HCT116 (cell line): Measurements from ENCODE around the gene GPC1. TPM values are rescaled to one million over a fixed set of nuclear protein-coding genes. Genes with fewer than 3 reads are reported as not detected.

Source experiments
- ATAC-seq: fragments of 200-7000 bp; cut with Tn5 transposase; 2 replicates; pipeline ENCODE4 v1.9.1; 2020; ENCODE audit warnings: mild to moderate bottlenecking, moderate library complexity
- BruUV-seq: library from RNA; stranded (reverse); fragments of 400-500 nt; replicated peaks from 2 replicates; lab custom pipeline; 2021; lab: Mats Ljungman, UMichigan
- CTCF ChIA-PET: fragments of 300-600 bp; sonication (Branson Sonifier 250); formaldehyde crosslinking; loops from one replicate; lab custom pipeline; 2021; ENCODE audit warnings: antibody characterized with exemption; lab: Charles Lee
- POLR2A ChIA-PET: fragments of 300-600, 350-600 bp; sonication (Branson Sonifier 250); formaldehyde crosslinking; loops from one replicate; lab custom pipeline; 2021; ENCODE audit warnings: antibody characterized with exemption; lab: Charles Lee
- RAD21 ChIA-PET, 2 experiments: fragments of 300-600 bp; sonication (Branson Sonifier 250); formaldehyde crosslinking; loops; one replicate each; lab custom pipeline; 2023; ENCODE audit warnings: low total read pairs in 2 of 2; ENCODE audit not compliant: uncharacterized antibody in 2 of 2, unreplicated experiment in 2 of 2, low non-redundant PET in 1 of 2; lab: Charles Lee
- DNase-seq: peaks from one replicate; pipeline ENCODE4 v3.0.0-alpha.2; 2010; ENCODE audit warnings: low read depth, low spot score
- H2AFZ ChIP-seq: fragments of 200-600 bp; shearing (Covaris generic), sonication (generic); 2 replicates; pipeline ENCODE4 v1.6.1; 2017; ENCODE audit warnings: low read depth, mixed run types, mixed read lengths, antibody characterized with exemption, low read length; ENCODE audit not compliant: poor library complexity, severe bottlenecking
- H3K27ac ChIP-seq: 2 replicates; pipeline ENCODE4 v1.5.1; 2012; ENCODE audit warnings: low read depth, low read length
- H3K27me3 ChIP-seq: fragments of 200-600 bp; sonication (generic); 2 replicates; pipeline ENCODE4 v1.6.1; 2016; ENCODE audit warnings: mixed run types, low read length, mixed read lengths; ENCODE audit not compliant: insufficient read depth
- H3K36me3 ChIP-seq, 2 experiments: fragments of 200-500 bp in 1 of 2; fragments of 200-600 bp in 1 of 2; sonication (Bioruptor generic) in 1 of 2; sonication (generic) in 1 of 2; 2 replicates each; pipeline versions ENCODE4 v1.5.1 to v1.6.1; 2014 to 2016; ENCODE audit warnings: low read length in 2 of 2, inconsistent platforms in 1 of 2, mixed read lengths in 1 of 2, mixed run types in 1 of 2; ENCODE audit not compliant: insufficient read depth in 2 of 2, control insufficient read depth in 1 of 2
- H3K4me1 ChIP-seq, 2 experiments: fragments of 200-600 bp in 1 of 2; sonication (generic) in 1 of 2; 2 replicates each; pipeline versions ENCODE4 v1.5.1 to v1.6.1; 2012 to 2017; ENCODE audit warnings: low read length in 2 of 2, inconsistent platforms in 1 of 2, mild to moderate bottlenecking in 1 of 2, mixed read lengths in 1 of 2, mixed run types in 1 of 2, moderate library complexity in 1 of 2; ENCODE audit not compliant: insufficient read depth in 2 of 2, control insufficient read depth in 1 of 2
- H3K4me2 ChIP-seq: fragments of 200-600 bp; sonication (generic); 2 replicates; pipeline ENCODE4 v1.6.1; 2017; ENCODE audit warnings: mixed run types, low read length, mixed read lengths
- H3K4me3 ChIP-seq, 2 experiments: fragments of 200-600 bp in 1 of 2; sonication (generic) in 1 of 2; replicated peaks in 1 of 2; 2 replicates each; pipeline ENCODE4 v1.5.1; 2011 to 2016; ENCODE audit warnings: low read length in 2 of 2, control low read depth in 1 of 2, low read depth in 1 of 2, mild to moderate bottlenecking in 1 of 2, mixed read lengths in 1 of 2, mixed run types in 1 of 2
- H3K79me2 ChIP-seq: fragments of 200-600 bp; sonication (generic); 2 replicates; pipeline ENCODE4 v1.6.1; 2017; ENCODE audit warnings: mild to moderate bottlenecking, mixed run types, low read length, moderate library complexity, mixed read lengths; ENCODE audit not compliant: insufficient read depth
- H3K9ac ChIP-seq: fragments of 200-600 bp; sonication (generic); 2 replicates; pipeline ENCODE4 v1.6.1; 2016; ENCODE audit warnings: low read length, mixed read lengths
- H3K9me2 ChIP-seq: fragments of 200-600 bp; sonication (generic), shearing (Covaris generic); 2 replicates; pipeline ENCODE4 v1.6.1; 2017; ENCODE audit warnings: mixed run types, mild to moderate bottlenecking, moderate library complexity; ENCODE audit not compliant: insufficient read depth
- H3K9me3 ChIP-seq, 2 experiments: fragments of 200-500 bp in 1 of 2; fragments of 200-600 bp in 1 of 2; sonication (Bioruptor generic) in 1 of 2; sonication (generic) in 1 of 2; 2 replicates each; pipeline ENCODE4 v1.6.1; 2014 to 2017; ENCODE audit warnings: low read length in 2 of 2, mixed read lengths in 2 of 2, inconsistent platforms in 1 of 2, low read depth in 1 of 2, mild to moderate bottlenecking in 1 of 2, mixed run types in 1 of 2, moderate library complexity in 1 of 2; ENCODE audit not compliant: control insufficient read depth in 1 of 2, insufficient read depth in 1 of 2
- H4K20me1 ChIP-seq: fragments of 200-600 bp; sonication (generic), shearing (Covaris generic); 2 replicates; pipeline ENCODE4 v1.6.1; 2017; ENCODE audit warnings: mixed run types, mild to moderate bottlenecking, moderate library complexity; ENCODE audit not compliant: insufficient read depth
- CEBPB ChIP-seq: IDR thresholded peaks from 2 replicates; pipeline ENCODE4 v1.6.1; 2012; ENCODE audit warnings: low read depth
- REST ChIP-seq: IDR thresholded peaks from 2 replicates; pipeline ENCODE4 v1.6.1; 2012; ENCODE audit warnings: low read depth
- SIN3A ChIP-seq: IDR thresholded peaks from 2 replicates; pipeline ENCODE4 v1.6.1; 2012; ENCODE audit warnings: low read depth
- SRF ChIP-seq: IDR thresholded peaks from 2 replicates; pipeline ENCODE4 v1.6.1; 2012; ENCODE audit warnings: low read depth
- TCF7L2 ChIP-seq: IDR thresholded peaks from 2 replicates; pipeline ENCODE4 v1.7.0; 2011; ENCODE audit warnings: borderline replicate concordance, inconsistent platforms; ENCODE audit not compliant: insufficient read depth, insufficient read length; ENCODE audit errors: extremely low read depth
- intact Hi-C: fragments of 100-400 bp; cut with micrococcal nuclease; formaldehyde crosslinking; loops from 2 replicates; pipeline ENCODE4 v1.10.0; 2022
- total RNA-seq: library from RNA; stranded (reverse); gene quantifications from one replicate; pipeline ENCODE4 v1.2.1, GENCODE V29; 2021; ENCODE audit not compliant: unreplicated experiment
- TF ChIP-seq, protein P1 (sequence below): IDR thresholded peaks from 2 replicates; pipeline ENCODE4 v1.6.1; 2011; ENCODE audit warnings: mild to moderate bottlenecking, low read length, moderate library complexity; ENCODE audit not compliant: insufficient replicate concordance; ENCODE audit errors: extremely low read depth

GPC1 gene
- total RNA-seq, 1 experiment from 2014 or later, result 79.1 TPM

DNA sequence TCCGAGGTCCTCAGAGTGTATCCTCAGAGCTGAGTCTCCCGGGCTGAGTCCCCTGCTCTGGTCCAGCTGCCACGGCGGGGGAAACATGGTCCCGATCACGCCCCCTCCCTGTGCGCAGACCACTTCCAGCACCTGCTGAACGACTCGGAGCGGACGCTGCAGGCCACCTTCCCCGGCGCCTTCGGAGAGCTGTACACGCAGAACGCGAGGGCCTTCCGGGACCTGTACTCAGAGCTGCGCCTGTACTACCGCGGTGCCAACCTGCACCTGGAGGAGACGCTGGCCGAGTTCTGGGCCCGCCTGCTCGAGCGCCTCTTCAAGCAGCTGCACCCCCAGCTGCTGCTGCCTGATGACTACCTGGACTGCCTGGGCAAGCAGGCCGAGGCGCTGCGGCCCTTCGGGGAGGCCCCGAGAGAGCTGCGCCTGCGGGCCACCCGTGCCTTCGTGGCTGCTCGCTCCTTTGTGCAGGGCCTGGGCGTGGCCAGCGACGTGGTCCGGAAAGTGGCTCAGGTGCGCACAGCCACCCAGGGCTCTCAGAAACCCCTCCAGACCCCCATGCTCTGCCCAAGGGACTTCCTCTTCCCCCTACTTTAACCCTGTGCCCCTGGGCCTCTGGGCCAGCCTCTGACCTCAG lies 26.7 kb downstream of the GPC1 start:
- ChIA-PET RAD21 (no interaction called here), CTCF (no interaction called here), POLR2A (no interaction called here)
- no TSS peak for BruUV-seq
- H3K9me3 ChIP-seq, result no peaks in the 10 kb centered on the region
- H3K27ac ChIP-seq, result no peak overlapping the region
- no peaks in the 10 kb centered on the region for H3K9me2 ChIP-seq
- intact Hi-C loops, result no loop called here
- H2AFZ ChIP-seq, result no peak overlapping the region
- no peaks in the 10 kb centered on the region for H4K20me1 ChIP-seq
- H3K9ac ChIP-seq, result no peak overlapping the region
- peaks cover 0 to 15% of the 10 kb centered on the region in 2 experiments; a peak in 2 of 4 replicates for H3K36me3 ChIP-seq
- ATAC-seq (no peak), DNase-seq (no peak)
- H3K4me2 ChIP-seq, result no peak overlapping the region
- H3K27me3 ChIP-seq, result no peaks in the 10 kb centered on the region
- no peak overlapping the region for H3K4me3 ChIP-seq
- H3K4me1 ChIP-seq, result peaks cover 0 to 5% of the 10 kb centered on the region in 2 experiments; a peak in 1 of 4 replicates
- peaks cover 9% of the 10 kb centered on the region; the same call in 1 of the 2 replicates for H3K79me2 ChIP-seq
- TF ChIP-seq SRF (no peak), CEBPB (no peak), REST (no peak), TCF7L2 (no peak), SIN3A (no peak)
- TF ChIP-seq, protein P1, sequence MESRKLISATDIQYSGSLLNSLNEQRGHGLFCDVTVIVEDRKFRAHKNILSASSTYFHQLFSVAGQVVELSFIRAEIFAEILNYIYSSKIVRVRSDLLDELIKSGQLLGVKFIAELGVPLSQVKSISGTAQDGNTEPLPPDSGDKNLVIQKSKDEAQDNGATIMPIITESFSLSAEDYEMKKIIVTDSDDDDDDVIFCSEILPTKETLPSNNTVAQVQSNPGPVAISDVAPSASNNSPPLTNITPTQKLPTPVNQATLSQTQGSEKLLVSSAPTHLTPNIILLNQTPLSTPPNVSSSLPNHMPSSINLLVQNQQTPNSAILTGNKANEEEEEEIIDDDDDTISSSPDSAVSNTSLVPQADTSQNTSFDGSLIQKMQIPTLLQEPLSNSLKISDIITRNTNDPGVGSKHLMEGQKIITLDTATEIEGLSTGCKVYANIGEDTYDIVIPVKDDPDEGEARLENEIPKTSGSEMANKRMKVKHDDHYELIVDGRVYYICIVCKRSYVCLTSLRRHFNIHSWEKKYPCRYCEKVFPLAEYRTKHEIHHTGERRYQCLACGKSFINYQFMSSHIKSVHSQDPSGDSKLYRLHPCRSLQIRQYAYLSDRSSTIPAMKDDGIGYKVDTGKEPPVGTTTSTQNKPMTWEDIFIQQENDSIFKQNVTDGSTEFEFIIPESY, result no peak
